ENCODE results near the gene MMP14. TPM values are rescaled to one million over a fixed set of nuclear protein-coding genes. Genes with fewer than 3 reads are reported as not detected.

The MMP14 gene
- total and polyA plus RNA-seq, 9 of the 15 experiments (the other 6 are each of a cell fraction or from before 2014, with no cell fraction given), result 0.36 to 5.8 (median 1.3) TPM; not detected in 2

DNA sequence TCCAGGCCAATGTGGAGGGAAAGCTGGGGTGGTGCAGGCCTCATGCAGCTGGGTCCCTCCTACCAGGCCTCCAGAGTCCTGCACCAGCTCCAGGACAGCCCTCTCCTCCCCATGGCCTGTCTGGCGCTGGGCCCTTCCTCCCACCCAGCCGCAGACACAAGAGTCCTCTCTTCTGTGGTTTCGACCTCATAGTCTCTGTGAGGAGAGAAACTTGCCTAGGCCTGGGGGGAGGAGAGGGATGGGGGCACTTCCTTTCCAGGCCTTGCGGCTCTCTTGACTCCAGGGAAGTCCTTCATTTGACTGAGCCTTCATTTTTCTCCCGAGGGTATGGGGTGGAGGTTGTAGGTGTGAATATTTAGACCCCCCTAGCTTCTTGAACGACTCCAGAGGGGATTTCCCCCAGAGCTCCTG, 2.3 kb downstream of the MMP14 start:
- Histone ChIP-seq H2AFZ (ENCODE audit: low read depth, low read length) (no peak overlapping the region), H4K20me1 (replicated peaks; ENCODE audit: control insufficient read depth, insufficient read depth, low read length) (no peaks in the 10 kb centered on the region), H3K79me2 (ENCODE audit: control insufficient read depth, insufficient read depth, low read length) (no peaks in the 10 kb centered on the region), H3K27ac (ENCODE audit: extremely low read depth, low read depth, low read length) (no peak overlapping the region), H3K4me2 (ENCODE audit: insufficient read depth, low read length) (no peak overlapping the region), H3K9ac (ENCODE audit: insufficient read depth in 1 of 2, low read depth in 2 of 2, low read length in 2 of 2) (peak overlapping the region in 1 of 2 experiments; percentile 76; a peak in 1 of 4 replicates), H3K4me1 (replicated peaks in 1 of 2; ENCODE audit: control insufficient read depth in 2 of 2, insufficient read depth in 2 of 2, low read length in 2 of 2) (peaks cover 0 to 14% of the 10 kb centered on the region in 2 experiments; a peak in 1 of 5 replicates), H3K9me3 (replicated peaks; ENCODE audit: control insufficient read depth, insufficient read depth, low read depth, low read length) (no peaks in the 10 kb centered on the region), H3K27me3 (ENCODE audit: control insufficient read depth in 2 of 2, insufficient read depth in 2 of 2, low read length in 2 of 2) (no peaks in the 10 kb centered on the region), H3K9me1 (ENCODE audit: control insufficient read depth, insufficient read depth, low read length) (no peaks in the 10 kb centered on the region), H3K36me3 (ENCODE audit: control insufficient read depth, insufficient read depth, low read length) (peaks cover 21% of the 10 kb centered on the region; the same call in 2 of the 3 replicates), H3K4me3 (no peak overlapping the region)
- ChIA-PET POLR2A (interaction anchor here (0.6 to 1.5 kb wide), 7 partner anchors 8 to 484 kb away, joined by 3 to 10 read pairs (median 3); partner anchors contain the start of genes LRP10 and MRPL52), CTCF (ENCODE audit: low intra/inter-chr PET ratio) (no interaction called here)
- no TSS peak for BruUV-seq (replicated peaks)
- WGBS (ENCODE audit: insufficient coverage, low coverage, missing lambda C conversion rate), result 35% methylated on average over 3 of the region's 6 CpGs
- TF ChIP-seq TCF7 (IDR thresholded peaks at IDR 0.05; ENCODE audit: borderline replicate concordance) (no peak), LEF1 (IDR thresholded peaks at IDR 0.05) (no peak), POLR2H (tag; IDR thresholded peaks at IDR 0.05; ENCODE audit: low read depth) (no peak), ZBED1 (IDR thresholded peaks at IDR 0.05) (no peak), STAG1 (CRISPR knock-in tag; IDR thresholded peaks at IDR 0.05; ENCODE audit: borderline replicate concordance) (no peak), BRF1 (IDR thresholded peaks at IDR 0.05; ENCODE audit: borderline replicate concordance, extremely low read depth, insufficient read length) (no peak), NCOA2 (IDR thresholded peaks at IDR 0.05; ENCODE audit: partially characterized antibody in 2 of 2) (no peak), ZNF197 (CRISPR knock-in tag; IDR thresholded peaks at IDR 0.05; ENCODE audit: low read depth) (no peak), FOXK1 (CRISPR knock-in tag; IDR thresholded peaks at IDR 0.05; ENCODE audit: borderline replicate concordance) (no peak)
- TF ChIP-seq, protein P1, sequence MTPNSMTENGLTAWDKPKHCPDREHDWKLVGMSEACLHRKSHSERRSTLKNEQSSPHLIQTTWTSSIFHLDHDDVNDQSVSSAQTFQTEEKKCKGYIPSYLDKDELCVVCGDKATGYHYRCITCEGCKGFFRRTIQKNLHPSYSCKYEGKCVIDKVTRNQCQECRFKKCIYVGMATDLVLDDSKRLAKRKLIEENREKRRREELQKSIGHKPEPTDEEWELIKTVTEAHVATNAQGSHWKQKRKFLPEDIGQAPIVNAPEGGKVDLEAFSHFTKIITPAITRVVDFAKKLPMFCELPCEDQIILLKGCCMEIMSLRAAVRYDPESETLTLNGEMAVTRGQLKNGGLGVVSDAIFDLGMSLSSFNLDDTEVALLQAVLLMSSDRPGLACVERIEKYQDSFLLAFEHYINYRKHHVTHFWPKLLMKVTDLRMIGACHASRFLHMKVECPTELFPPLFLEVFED (CRISPR knock-in tag; conservative IDR thresholded peaks at IDR 0.05), result no peak
- TF ChIP-seq, protein P2, sequence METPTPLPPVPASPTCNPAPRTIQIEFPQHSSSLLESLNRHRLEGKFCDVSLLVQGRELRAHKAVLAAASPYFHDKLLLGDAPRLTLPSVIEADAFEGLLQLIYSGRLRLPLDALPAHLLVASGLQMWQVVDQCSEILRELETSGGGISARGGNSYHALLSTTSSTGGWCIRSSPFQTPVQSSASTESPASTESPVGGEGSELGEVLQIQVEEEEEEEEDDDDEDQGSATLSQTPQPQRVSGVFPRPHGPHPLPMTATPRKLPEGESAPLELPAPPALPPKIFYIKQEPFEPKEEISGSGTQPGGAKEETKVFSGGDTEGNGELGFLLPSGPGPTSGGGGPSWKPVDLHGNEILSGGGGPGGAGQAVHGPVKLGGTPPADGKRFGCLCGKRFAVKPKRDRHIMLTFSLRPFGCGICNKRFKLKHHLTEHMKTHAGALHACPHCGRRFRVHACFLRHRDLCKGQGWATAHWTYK (CRISPR knock-in tag; IDR thresholded peaks at IDR 0.05), result no peak
- TF ChIP-seq, protein P3, sequence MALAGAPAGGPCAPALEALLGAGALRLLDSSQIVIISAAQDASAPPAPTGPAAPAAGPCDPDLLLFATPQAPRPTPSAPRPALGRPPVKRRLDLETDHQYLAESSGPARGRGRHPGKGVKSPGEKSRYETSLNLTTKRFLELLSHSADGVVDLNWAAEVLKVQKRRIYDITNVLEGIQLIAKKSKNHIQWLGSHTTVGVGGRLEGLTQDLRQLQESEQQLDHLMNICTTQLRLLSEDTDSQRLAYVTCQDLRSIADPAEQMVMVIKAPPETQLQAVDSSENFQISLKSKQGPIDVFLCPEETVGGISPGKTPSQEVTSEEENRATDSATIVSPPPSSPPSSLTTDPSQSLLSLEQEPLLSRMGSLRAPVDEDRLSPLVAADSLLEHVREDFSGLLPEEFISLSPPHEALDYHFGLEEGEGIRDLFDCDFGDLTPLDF (CRISPR knock-in tag; IDR thresholded peaks at IDR 0.05), result no peak
- DNase-seq (ENCODE audit: extremely low read depth in 1 of 4, low spot score in 3 of 4) (no peak), FAIRE-seq (no peak), ATAC-seq (peak; percentile 12; the same call in 1 of the 3 replicates)
- in situ Hi-C loops (cut with MboI), result no loop called here
- intact Hi-C loops (cut with micrococcal nuclease), result no loop called here

Data from K562 (cell line).